ENCODE measurements around the gene JAZF1.
"Not testable (repeated sequence)": the region's sequence is repeated elsewhere in the genome, so short reads cannot be mapped to it uniquely, and the experiment has no call there.

The JAZF1 gene

GRCh38 chr7:27899601-27900000, 281.0 kb downstream of the JAZF1 start:
- no peak for TF ChIP-seq CTCF (IDR thresholded peaks at IDR 0.05; ENCODE audit: insufficient read depth, missing control alignments)
- no peak for FAIRE-seq
- no peak for DNase-seq (ENCODE audit: insufficient read length, low spot score)

- DNase-seq (ENCODE audit: insufficient read length, low spot score) (no peak), FAIRE-seq (no peak)
- TF ChIP-seq CTCF (IDR thresholded peaks at IDR 0.05; ENCODE audit: insufficient read depth, missing control alignments): no peak
Measured at GRCh38 chr7:27897441-27897847, 283.2 kb downstream of the JAZF1 start.

- DNase-seq (ENCODE audit: insufficient read length, low spot score) (no peak), FAIRE-seq (no peak)
- no peak for TF ChIP-seq CTCF (IDR thresholded peaks at IDR 0.05; ENCODE audit: insufficient read depth, missing control alignments)
Measured at GRCh38 chr7:27897001-27897400, 283.6 kb downstream of the JAZF1 start.

GRCh38 chr7:27895551-27895950, 285.0 kb downstream of the JAZF1 start:
- no peak for TF ChIP-seq CTCF (IDR thresholded peaks at IDR 0.05; ENCODE audit: insufficient read depth, missing control alignments)
- DNase-seq (ENCODE audit: insufficient read length, low spot score) (no peak), FAIRE-seq (no peak)

- FAIRE-seq (no peak), DNase-seq (ENCODE audit: insufficient read length, low spot score) (no peak)
- no peak for TF ChIP-seq CTCF (IDR thresholded peaks at IDR 0.05; ENCODE audit: insufficient read depth, missing control alignments)
Measured at GRCh38 chr7:27890205-27890849, 290.3 kb downstream of the JAZF1 start.

- TF ChIP-seq CTCF (IDR thresholded peaks at IDR 0.05; ENCODE audit: insufficient read depth, missing control alignments): no peak
- no peak for DNase-seq (ENCODE audit: insufficient read length, low spot score)
- no peak for FAIRE-seq
Measured at GRCh38 chr7:27889800-27890199, 290.8 kb downstream of the JAZF1 start.

- FAIRE-seq (peak; percentile 78), DNase-seq (ENCODE audit: insufficient read length, low spot score) (no peak)
- no peak for TF ChIP-seq CTCF (IDR thresholded peaks at IDR 0.05; ENCODE audit: insufficient read depth, missing control alignments)
Measured at GRCh38 chr7:27888736-27889135, 291.9 kb downstream of the JAZF1 start.

GRCh38 chr7:27886710-27887109, 293.9 kb downstream of the JAZF1 start:
- DNase-seq (ENCODE audit: insufficient read length, low spot score); FAIRE-seq: not testable (repeated sequence)
